Muscle of leg (tissue), 11 donors: ENCODE results near the gene STAT1. TPM values are rescaled to one million over a fixed set of nuclear protein-coding genes. Genes with fewer than 3 reads are reported as not detected.
"Not testable (repeated sequence)": the region's sequence is repeated elsewhere in the genome, so short reads cannot be mapped to it uniquely, and the experiment has no call there.

ENCODE experiments used
- DNase-seq: peaks from one replicate; pipeline ENCODE4 v3.0.0; 2013
- H3K27ac ChIP-seq: one replicate; pipeline ENCODE4 v1.5.1; 2013; ENCODE audit warnings: mild to moderate bottlenecking, low read length, control low read depth
- H3K27me3 ChIP-seq: one replicate; pipeline ENCODE4 v1.6.1; 2013; ENCODE audit warnings: low read length; ENCODE audit not compliant: control insufficient read depth, insufficient read depth
- H3K36me3 ChIP-seq: one replicate; pipeline ENCODE4 v1.6.1; 2013; ENCODE audit warnings: low read length; ENCODE audit not compliant: control insufficient read depth, insufficient read depth
- H3K4me1 ChIP-seq: one replicate; pipeline ENCODE4 v1.6.1; 2013; ENCODE audit warnings: low read length; ENCODE audit not compliant: control insufficient read depth, insufficient read depth
- H3K4me3 ChIP-seq: one replicate; pipeline ENCODE4 v1.5.1; 2013; ENCODE audit warnings: low read length, control low read depth
- H3K9me3 ChIP-seq: replicated peaks from 2 replicates; pipeline ENCODE4 v1.6.1; 2013; ENCODE audit warnings: low read depth, low read length; ENCODE audit not compliant: control insufficient read depth
- WGBS: methylation state at CpG from one replicate; pipeline ENCODE4 v1.1.5; 2013; ENCODE audit warnings: missing lambda C conversion rate; ENCODE audit not compliant: insufficient coverage; 5-methylcytosine and 5-hydroxymethylcytosine counted together
- polyA plus RNA-seq, 8 donors: library from polyadenylated mRNA; unstranded; fragments of 120-200 nt; gene quantifications; one replicate each; pipeline versions ENCODE4 v1.2.1 to v1.2.3, GENCODE V29; 2013; ENCODE audit warnings: inconsistent platforms in 1 of 8, low replicate concordance in 1 of 8; ENCODE audit not compliant: insufficient read length in 8 of 8, insufficient read depth in 1 of 8
- total RNA-seq: library from RNA; stranded (reverse); fragments of 120-200 nt; gene quantifications from one replicate; pipeline ENCODE4 v1.2.4, GENCODE V29; 2013

The STAT1 gene
- total and polyA plus RNA-seq, 9 donors: 23.6 to 36.0 (median 31.1) TPM

DNA sequence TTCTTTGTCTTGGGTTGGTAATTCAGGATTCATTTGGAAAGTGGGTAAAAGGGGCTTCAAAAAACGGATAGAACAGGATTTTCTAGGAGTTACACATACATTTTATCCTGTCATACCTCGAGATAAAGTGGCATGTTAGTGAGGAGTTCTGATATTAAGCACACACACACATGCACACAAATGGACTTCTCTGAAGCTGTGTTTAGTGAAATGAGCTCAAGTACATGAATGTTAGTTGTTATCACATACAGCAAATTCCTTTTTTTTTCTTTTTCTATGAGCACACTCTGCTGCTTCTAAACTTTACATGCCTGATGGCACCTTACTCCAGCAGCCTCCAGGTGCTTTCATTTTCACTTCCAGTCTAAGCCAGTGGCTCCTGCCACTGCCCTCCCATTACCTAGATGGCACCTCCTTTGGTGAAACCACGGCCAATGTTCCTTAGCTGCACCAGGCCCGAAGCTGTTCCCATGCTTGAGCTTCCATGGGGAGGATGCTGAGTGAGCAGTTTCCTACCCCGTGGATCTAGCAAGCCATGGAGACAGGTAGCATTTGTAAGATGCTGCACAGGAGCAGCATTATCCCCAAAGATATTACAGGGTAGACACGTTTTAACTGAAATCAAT lies 49.7 kb downstream of the STAT1 start:
- no peaks in the 10 kb centered on the region for H3K4me1 ChIP-seq
- peaks cover 40% of the 10 kb centered on the region for H3K36me3 ChIP-seq
- H3K27me3 ChIP-seq: no peaks in the 10 kb centered on the region
- no peaks in the 10 kb centered on the region for H3K9me3 ChIP-seq
- no peak for DNase-seq
- H3K4me3 ChIP-seq: no peak overlapping the region
- 60% methylated on average over 1 of the region's 6 CpGs for WGBS
- H3K27ac ChIP-seq: no peak overlapping the region

GRCh38 chr2:190963088-190963487 lies 50.9 kb downstream of the STAT1 start:
- Histone ChIP-seq H3K9me3 (no peaks in the 10 kb centered on the region), H3K4me1 (no peaks in the 10 kb centered on the region), H3K4me3 (no peak overlapping the region), H3K27ac (no peak overlapping the region), H3K27me3 (no peaks in the 10 kb centered on the region), H3K36me3 (peaks cover 36% of the 10 kb centered on the region)
- DNase-seq: no peak
- no CpG with 5 or more reads among the region's 2 CpGs for WGBS

- H3K9me3 ChIP-seq: no peaks in the 10 kb centered on the region
- no peak overlapping the region for H3K4me3 ChIP-seq
- peaks cover 36% of the 10 kb centered on the region for H3K36me3 ChIP-seq
- 67% methylated on average over 1 of the region's 2 CpGs for WGBS
- no peaks in the 10 kb centered on the region for H3K27me3 ChIP-seq
- no peak for DNase-seq
- H3K4me1 ChIP-seq: no peaks in the 10 kb centered on the region
- H3K27ac ChIP-seq: no peak overlapping the region
Measured at GRCh38 chr2:190961918-190962487, 52.0 kb downstream of the STAT1 start.

- 83% methylated on average over 1 of the region's 5 CpGs for WGBS
- not testable (repeated sequence) for DNase-seq, H3K4me1 ChIP-seq, H3K4me3 ChIP-seq, H3K27me3 ChIP-seq, H3K9me3 ChIP-seq, H3K27ac ChIP-seq
- H3K36me3 ChIP-seq: peaks cover 30% of the 10 kb centered on the region
Measured at GRCh38 chr2:190961117-190961516, 52.9 kb downstream of the STAT1 start.

DNA sequence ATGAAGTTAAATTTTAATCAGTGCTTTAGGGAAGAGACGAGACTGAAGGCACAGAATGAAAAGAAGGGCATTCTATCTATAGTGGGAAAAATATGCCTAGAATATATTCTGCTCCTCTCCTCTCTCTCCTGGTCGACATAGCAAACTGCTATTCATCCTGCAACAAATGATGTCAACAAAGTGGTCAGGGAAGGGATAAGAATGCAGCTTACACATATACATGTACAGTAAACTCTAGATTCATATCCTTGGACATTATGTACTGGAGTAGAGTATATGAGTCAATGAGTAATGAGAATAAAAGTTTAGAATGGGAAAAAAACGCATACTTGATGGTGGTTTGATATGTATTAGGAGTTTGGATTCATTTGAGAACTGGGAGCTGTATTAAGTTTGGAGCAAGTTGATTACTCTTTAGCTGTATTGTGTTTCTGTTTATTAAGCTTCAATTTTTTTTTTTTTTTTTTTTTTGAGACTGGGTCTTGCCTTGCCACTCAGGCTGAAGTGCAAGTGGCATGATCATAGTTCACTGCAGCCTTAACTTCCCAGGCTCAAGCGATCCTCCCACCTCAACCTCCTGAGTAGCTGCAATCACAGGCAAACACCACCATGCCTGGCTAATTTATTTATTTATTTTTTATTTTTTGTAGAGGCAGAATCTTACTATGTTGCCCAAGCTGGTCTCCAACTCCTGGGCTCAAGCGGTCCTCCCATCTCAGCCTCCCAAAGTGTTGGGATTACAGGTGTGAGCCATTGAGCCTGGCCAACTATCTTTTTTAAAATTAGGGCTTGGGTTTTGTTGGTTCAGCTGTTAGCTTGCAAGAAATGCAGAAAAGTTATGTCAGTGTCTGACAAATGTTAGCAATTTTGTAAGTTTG lies 53.8 kb downstream of the STAT1 start:
- H3K4me3 ChIP-seq: no peak overlapping the region
- H3K27me3 ChIP-seq: no peaks in the 10 kb centered on the region
- H3K9me3 ChIP-seq: peaks cover 5% of the 10 kb centered on the region
- 86% methylated on average over 1 of the region's 5 CpGs for WGBS
- H3K36me3 ChIP-seq: peaks cover 21% of the 10 kb centered on the region
- no peak overlapping the region for H3K27ac ChIP-seq
- H3K4me1 ChIP-seq: no peaks in the 10 kb centered on the region
- no peak for DNase-seq

- H3K4me1 ChIP-seq: peaks cover 2% of the 10 kb centered on the region
- WGBS: 80% methylated on average over 1 of the region's 4 CpGs
Measured at GRCh38 chr2:190953257-190953656, 60.7 kb downstream of the STAT1 start.

GRCh38 chr2:190950566-190950991 lies 63.4 kb downstream of the STAT1 start:
- Histone ChIP-seq H3K9me3 (no peaks in the 10 kb centered on the region), H3K36me3 (no peaks in the 10 kb centered on the region), H3K4me1 (peaks cover 8% of the 10 kb centered on the region), H3K27me3 (no peaks in the 10 kb centered on the region), H3K27ac (no peak overlapping the region), H3K4me3 (no peak overlapping the region)
- WGBS: 83% methylated on average over 2 of the region's 3 CpGs
- DNase-seq: no peak

More at GRCh38 chr2:190953257-190953656, 60.7 kb downstream of the STAT1 start:
- Histone ChIP-seq H3K9me3 (peaks cover 5% of the 10 kb centered on the region), H3K27me3 (no peaks in the 10 kb centered on the region), H3K27ac (no peak overlapping the region), H3K36me3 (no peaks in the 10 kb centered on the region), H3K4me3 (no peak overlapping the region)
- DNase-seq: no peak

DNA sequence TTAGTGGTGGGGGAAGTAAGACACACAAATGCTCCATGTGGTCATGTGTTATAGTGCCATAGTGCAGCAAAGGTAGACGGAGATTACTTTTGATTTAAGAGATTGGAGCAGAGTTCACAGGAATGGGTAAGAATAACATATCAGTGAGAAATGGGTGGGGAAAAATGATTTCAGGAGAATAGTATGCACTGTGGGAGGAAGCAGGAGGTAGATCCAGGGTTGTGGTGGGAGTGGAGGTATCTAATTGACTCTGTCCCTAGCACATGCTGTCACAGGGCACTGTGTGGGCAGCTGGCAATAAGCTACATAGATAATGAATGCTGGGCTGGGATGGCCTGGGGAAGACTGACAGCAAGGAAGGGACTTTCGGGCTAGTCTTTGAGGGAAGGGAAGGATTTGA lies 65.3 kb downstream of the STAT1 start:
- H3K27ac ChIP-seq: no peak overlapping the region

DNA sequence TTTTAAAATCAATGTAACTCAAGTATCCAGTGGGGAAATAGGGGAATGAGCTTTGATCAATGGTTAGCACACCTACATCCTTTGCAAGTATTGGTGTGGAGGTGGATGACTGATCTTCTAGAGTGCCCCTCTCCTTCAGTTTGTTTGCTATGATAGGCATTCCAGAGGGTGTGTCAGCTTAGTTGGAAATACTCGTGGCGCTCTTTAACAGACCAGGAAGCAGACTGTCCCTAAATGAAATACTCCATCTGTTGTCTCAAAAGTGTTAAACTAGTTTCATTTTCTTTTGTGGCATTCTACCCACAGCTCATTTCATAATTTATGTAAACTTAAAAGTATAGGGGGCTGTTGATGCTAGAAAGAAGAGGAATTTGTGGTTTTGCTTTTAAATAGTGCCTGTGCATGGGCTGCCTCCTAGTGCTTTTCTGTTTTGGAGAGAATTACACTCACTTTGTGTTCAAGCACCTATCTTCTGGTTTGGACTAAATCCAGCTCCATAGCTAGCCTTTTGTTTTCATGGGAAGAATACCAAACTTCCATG lies 66.2 kb downstream of the STAT1 start:
- no CpG with 5 or more reads among the region's 2 CpGs for WGBS
- Histone ChIP-seq H3K36me3 (no peaks in the 10 kb centered on the region), H3K4me1 (peaks cover 8% of the 10 kb centered on the region), H3K9me3 (no peaks in the 10 kb centered on the region), H3K4me3 (no peak overlapping the region), H3K27me3 (no peaks in the 10 kb centered on the region), H3K27ac (peak overlapping the region; percentile 21)
- DNase-seq: peak; percentile 54

More for the DNA sequence above, 65.3 kb downstream of the STAT1 start:
- Histone ChIP-seq H3K36me3 (no peaks in the 10 kb centered on the region), H3K4me1 (peaks cover 8% of the 10 kb centered on the region), H3K9me3 (no peaks in the 10 kb centered on the region), H3K4me3 (no peak overlapping the region), H3K27me3 (no peaks in the 10 kb centered on the region)
- DNase-seq: no peak
- WGBS: 83% methylated on average over 2 of the region's 2 CpGs

GRCh38 chr2:190947141-190947540 lies 66.8 kb downstream of the STAT1 start:
- no peak overlapping the region for H3K27ac ChIP-seq
- no peak overlapping the region for H3K4me3 ChIP-seq
- H3K36me3 ChIP-seq: no peaks in the 10 kb centered on the region
- WGBS: no CpG with 5 or more reads among the region's 1 CpG
- peaks cover 8% of the 10 kb centered on the region for H3K4me1 ChIP-seq
- no peaks in the 10 kb centered on the region for H3K9me3 ChIP-seq
- H3K27me3 ChIP-seq: no peaks in the 10 kb centered on the region
- DNase-seq: peak; percentile 39
